ENCODE data around the gene SLC49A4. TPM values are rescaled to one million over a fixed set of nuclear protein-coding genes. Genes with fewer than 3 reads are reported as not detected.

The SLC49A4 gene
- total and polyA plus RNA-seq, 3 donors from 2014 or later, result 12.4 to 23.7 (median 17.7) TPM

DNA sequence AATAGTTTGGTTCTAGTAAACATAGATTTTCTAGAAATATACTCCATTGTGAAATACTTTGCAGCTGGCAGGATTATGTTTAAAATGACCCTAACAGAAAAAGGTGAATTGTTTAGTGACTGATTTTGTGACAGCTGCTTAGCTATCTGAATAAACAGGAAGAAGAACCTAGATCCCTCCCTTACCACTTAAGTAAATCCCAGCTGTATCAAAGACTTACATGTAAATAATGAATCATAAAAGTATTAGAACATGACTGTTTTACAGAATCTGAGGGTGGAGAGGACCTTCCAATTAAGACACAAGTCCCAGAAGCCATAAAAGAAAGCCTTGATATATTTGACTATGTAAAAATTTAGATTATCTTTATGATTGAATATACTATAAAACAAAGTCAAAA lies 15.9 kb downstream of the SLC49A4 start:
- no peak for DNase-seq
- H3K4me3 ChIP-seq, result no peak overlapping the region
- H3K9me3 ChIP-seq, result no peaks in the 10 kb centered on the region
- no peak overlapping the region for H3K27ac ChIP-seq
- TF ChIP-seq, protein P1, sequence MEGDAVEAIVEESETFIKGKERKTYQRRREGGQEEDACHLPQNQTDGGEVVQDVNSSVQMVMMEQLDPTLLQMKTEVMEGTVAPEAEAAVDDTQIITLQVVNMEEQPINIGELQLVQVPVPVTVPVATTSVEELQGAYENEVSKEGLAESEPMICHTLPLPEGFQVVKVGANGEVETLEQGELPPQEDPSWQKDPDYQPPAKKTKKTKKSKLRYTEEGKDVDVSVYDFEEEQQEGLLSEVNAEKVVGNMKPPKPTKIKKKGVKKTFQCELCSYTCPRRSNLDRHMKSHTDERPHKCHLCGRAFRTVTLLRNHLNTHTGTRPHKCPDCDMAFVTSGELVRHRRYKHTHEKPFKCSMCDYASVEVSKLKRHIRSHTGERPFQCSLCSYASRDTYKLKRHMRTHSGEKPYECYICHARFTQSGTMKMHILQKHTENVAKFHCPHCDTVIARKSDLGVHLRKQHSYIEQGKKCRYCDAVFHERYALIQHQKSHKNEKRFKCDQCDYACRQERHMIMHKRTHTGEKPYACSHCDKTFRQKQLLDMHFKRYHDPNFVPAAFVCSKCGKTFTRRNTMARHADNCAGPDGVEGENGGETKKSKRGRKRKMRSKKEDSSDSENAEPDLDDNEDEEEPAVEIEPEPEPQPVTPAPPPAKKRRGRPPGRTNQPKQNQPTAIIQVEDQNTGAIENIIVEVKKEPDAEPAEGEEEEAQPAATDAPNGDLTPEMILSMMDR (IDR thresholded peaks at IDR 0.05), result no peak
- TF ChIP-seq POLR2A (IDR thresholded peaks at IDR 0.05), result no peak
- H3K27me3 ChIP-seq, result no peaks in the 10 kb centered on the region
- H3K36me3 ChIP-seq (ENCODE audit: low read depth, missing control alignments), result no peaks in the 10 kb centered on the region
- intact Hi-C loops (cut with DNase I; ENCODE audit: low total_unique reads), result no loop called here
- no peaks in the 10 kb centered on the region for H3K4me1 ChIP-seq

DNA sequence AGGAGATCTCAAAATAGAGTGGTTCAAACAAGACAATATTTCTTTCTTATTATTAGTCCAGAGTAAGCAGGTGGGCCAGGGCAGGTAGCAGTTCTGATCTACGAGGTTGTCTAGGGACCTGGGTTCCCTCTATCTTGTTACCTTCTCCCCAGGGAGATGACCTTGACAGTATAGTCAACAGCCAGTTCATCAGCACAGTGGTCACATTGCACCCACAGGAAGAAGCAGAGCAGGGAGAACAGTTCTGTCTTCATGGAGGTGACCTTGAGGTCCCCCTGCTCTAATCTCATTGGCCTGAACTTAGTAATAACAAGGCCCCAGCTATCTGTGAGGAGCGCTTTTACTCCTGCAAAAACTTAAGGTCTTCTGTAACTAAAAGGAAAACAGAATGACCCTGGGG lies 21.7 kb downstream of the SLC49A4 start:
- DNase-seq, result no peak
- no peaks in the 10 kb centered on the region for H3K36me3 ChIP-seq (ENCODE audit: low read depth, missing control alignments)
- no peak overlapping the region for H3K4me3 ChIP-seq
- TF ChIP-seq, protein P1 (IDR thresholded peaks at IDR 0.05), result no peak
- TF ChIP-seq POLR2A (IDR thresholded peaks at IDR 0.05), result no peak
- no peaks in the 10 kb centered on the region for H3K9me3 ChIP-seq
- H3K27me3 ChIP-seq, result no peaks in the 10 kb centered on the region
- intact Hi-C loops (cut with DNase I; ENCODE audit: low total_unique reads), result no loop called here
- H3K27ac ChIP-seq, result no peak overlapping the region
- 47 to 73% methylated on average over 2 of the region's 2 CpGs for WGBS, 2 donors
- no peaks in the 10 kb centered on the region for H3K4me1 ChIP-seq

- no peaks in the 10 kb centered on the region for H3K4me1 ChIP-seq
- no peaks in the 10 kb centered on the region for H3K36me3 ChIP-seq (ENCODE audit: low read depth, missing control alignments)
- no peak for TF ChIP-seq POLR2A (IDR thresholded peaks at IDR 0.05)
- DNase-seq, result no peak
- no peak overlapping the region for H3K27ac ChIP-seq
- intact Hi-C loops (cut with DNase I; ENCODE audit: low total_unique reads), result no loop called here
- no peak overlapping the region for H3K4me3 ChIP-seq
- no peaks in the 10 kb centered on the region for H3K9me3 ChIP-seq
- H3K27me3 ChIP-seq, result no peaks in the 10 kb centered on the region
- 79 to 88% methylated on average over 7 of the region's 7 CpGs for WGBS, 2 donors
Measured at GRCh38 chr3:122824465-122825381, 29.9 kb downstream of the SLC49A4 start.

DNA sequence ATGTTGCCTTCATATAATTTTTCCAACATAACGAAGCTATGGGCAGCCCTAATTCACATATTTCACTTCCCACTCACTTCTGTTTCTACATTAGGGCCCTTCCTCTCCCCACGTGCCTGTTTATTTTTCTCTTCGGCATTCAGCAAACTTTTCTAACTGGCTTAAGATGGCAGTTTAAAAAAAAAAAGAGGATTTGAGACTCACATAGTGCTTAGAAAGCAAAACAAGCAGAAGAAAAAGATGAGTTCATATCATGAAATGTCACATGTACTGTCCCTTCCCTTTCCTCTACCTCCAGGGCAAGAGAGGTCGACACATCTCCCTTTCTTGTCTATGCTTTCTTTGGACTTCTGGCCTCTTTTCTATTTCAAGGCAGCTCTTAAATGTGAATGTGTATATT lies 30.6 kb downstream of the SLC49A4 start:
- H3K27me3 ChIP-seq, result no peaks in the 10 kb centered on the region
- intact Hi-C loops (cut with DNase I; ENCODE audit: low total_unique reads), result no loop called here
- no peak for DNase-seq
- H3K27ac ChIP-seq, result no peak overlapping the region
- WGBS, 2 donors, result 79 to 84% methylated on average over 4 of the region's 4 CpGs
- no peaks in the 10 kb centered on the region for H3K36me3 ChIP-seq (ENCODE audit: low read depth, missing control alignments)
- no peak overlapping the region for H3K4me3 ChIP-seq
- TF ChIP-seq POLR2A (IDR thresholded peaks at IDR 0.05), result no peak
- TF ChIP-seq, protein P1 (IDR thresholded peaks at IDR 0.05), result no peak
- no peaks in the 10 kb centered on the region for H3K9me3 ChIP-seq
- H3K4me1 ChIP-seq, result no peaks in the 10 kb centered on the region

GRCh38 chr3:122826278-122826677 lies 31.4 kb downstream of the SLC49A4 start:
- Histone ChIP-seq H3K36me3 (ENCODE audit: low read depth, missing control alignments) (no peaks in the 10 kb centered on the region), H3K4me1 (no peaks in the 10 kb centered on the region), H3K4me3 (no peak overlapping the region), H3K27me3 (no peaks in the 10 kb centered on the region), H3K27ac (no peak overlapping the region), H3K9me3 (no peaks in the 10 kb centered on the region)
- TF ChIP-seq POLR2A (IDR thresholded peaks at IDR 0.05), result no peak
- TF ChIP-seq, protein P1 (IDR thresholded peaks at IDR 0.05), result no peak
- intact Hi-C loops (cut with DNase I; ENCODE audit: low total_unique reads), result no loop called here
- no peak for DNase-seq
- 90 to 94% methylated on average over 1 of the region's 1 CpG for WGBS, 2 donors

All from testis (tissue), 3 donors.